Embryonic facial prominence (tissue), 1 donor: ENCODE measurements around the gene ERI2.
"Not testable (repeated sequence)": the region's sequence is repeated elsewhere in the genome, so short reads cannot be mapped to it uniquely, and the experiment has no call there.

Experiments
- DNase-seq: peaks from one replicate; pipeline ENCODE4 v3.0.0-alpha.2; 2016; ENCODE audit errors: extremely low spot score

Gene ERI2

GRCh38 chr16:20814784-20815183, 8.5 kb upstream of the ERI2 start:
- DNase-seq, result no peak

- DNase-seq, result no peak
These were observed 6.2 kb upstream of the ERI2 start for GRCh38 chr16:20812510-20812909.

GRCh38 chr16:20811889-20812439, 5.7 kb upstream of the ERI2 start:
- no peak for DNase-seq

GRCh38 chr16:20807862-20808261, 1.6 kb upstream of the ERI2 start:
- no peak for DNase-seq

GRCh38 chr16:20805684-20806167, 546 bp downstream of the ERI2 start:
- not testable (repeated sequence) for DNase-seq

GRCh38 chr16:20803561-20804214, 2.6 kb downstream of the ERI2 start:
- no peak for DNase-seq

- no peak for DNase-seq
These were observed 3.1 kb downstream of the ERI2 start for GRCh38 chr16:20803192-20803560.

GRCh38 chr16:20801278-20801677, 5.0 kb downstream of the ERI2 start:
- DNase-seq, result no peak

- DNase-seq, result no peak
These were observed 6.7 kb downstream of the ERI2 start for GRCh38 chr16:20799599-20799998.

- DNase-seq, result no peak
These were observed 7.9 kb downstream of the ERI2 start for GRCh38 chr16:20798364-20798763.

GRCh38 chr16:20791923-20792612, 14.2 kb downstream of the ERI2 start:
- no peak for DNase-seq

- DNase-seq, result no peak
These were observed 17.1 kb downstream of the ERI2 start for GRCh38 chr16:20789130-20789529.

GRCh38 chr16:20784204-20784603, 22.1 kb downstream of the ERI2 start:
- DNase-seq, result no peak

GRCh38 chr16:20782470-20782869, 23.8 kb downstream of the ERI2 start:
- no peak for DNase-seq

GRCh38 chr16:20781697-20782096, 24.6 kb downstream of the ERI2 start:
- no peak for DNase-seq

- DNase-seq, result no peak
These were observed 31.4 kb downstream of the ERI2 start for GRCh38 chr16:20774703-20775362.

- DNase-seq, result no peak
These were observed 32.6 kb downstream of the ERI2 start for GRCh38 chr16:20773679-20774078.

- no peak for DNase-seq
These were observed 37.5 kb downstream of the ERI2 start for GRCh38 chr16:20768818-20769217.

- no peak for DNase-seq
These were observed 38.2 kb downstream of the ERI2 start for GRCh38 chr16:20768121-20768520.

- no peak for DNase-seq
These were observed 38.7 kb downstream of the ERI2 start for GRCh38 chr16:20767577-20767976.

- DNase-seq, result no peak
These were observed 40.0 kb downstream of the ERI2 start for GRCh38 chr16:20766294-20766693.

GRCh38 chr16:20765732-20766131, 40.5 kb downstream of the ERI2 start:
- no peak for DNase-seq

GRCh38 chr16:20764448-20764847, 41.8 kb downstream of the ERI2 start:
- not testable (repeated sequence) for DNase-seq
